B cell (primary cell): Measurements from ENCODE around the gene CTRL. TPM values are rescaled to one million over a fixed set of nuclear protein-coding genes. Genes with fewer than 3 reads are reported as not detected.

Source experiments
- ATAC-seq: fragments of 200-7000 bp; cut with Tn5 transposase; one replicate; pipeline ENCODE4 v1.10.0; 2021; ENCODE audit warnings: low read depth, mild to moderate bottlenecking, moderate number of reproducible peaks, moderate library complexity
- CTCF ChIA-PET: fragments of 350-600 bp; sonication (Branson Sonifier 250); formaldehyde crosslinking; loops from one replicate; lab custom pipeline; 2021; ENCODE audit warnings: antibody characterized with exemption, inconsistent platforms; lab: Charles Lee
- POLR2A ChIA-PET: fragments of 350-600 bp; sonication (Branson Sonifier 250); formaldehyde crosslinking; loops from one replicate; lab custom pipeline; 2021; ENCODE audit warnings: antibody characterized with exemption; lab: Charles Lee
- DNase-seq: peaks from one replicate; pipeline ENCODE4 v3.0.0; 2013
- H2AFZ ChIP-seq: 2 replicates; pipeline ENCODE4 v1.6.1; 2012; ENCODE audit warnings: mild to moderate bottlenecking, low read depth, low read length; ENCODE audit not compliant: insufficient read depth, poor library complexity, severe bottlenecking
- H3K27ac ChIP-seq, 2 donors: 1 replicate in 1 of 2; 2 replicates in 1 of 2; pipeline ENCODE4 v1.5.1; 2012 to 2013; ENCODE audit warnings: low read length in 2 of 2, mild to moderate bottlenecking in 2 of 2, moderate library complexity in 1 of 2
- H3K27me3 ChIP-seq, 4 experiments: fragments of 200-600 bp in 1 of 4; sonication (generic) in 1 of 4; replicated peaks in 1 of 4; 1 replicate in 2 of 4; 2 replicates in 2 of 4; pipeline versions ENCODE4 v1.6.1 to v1.7.0; 2013 to 2016; ENCODE audit warnings: low read length in 3 of 4, mild to moderate bottlenecking in 2 of 4, mixed read lengths in 1 of 4, moderate library complexity in 1 of 4; ENCODE audit not compliant: insufficient read depth in 4 of 4, control insufficient read depth in 3 of 4; ENCODE audit errors: control extremely low read depth in 1 of 4
- H3K36me3 ChIP-seq, 2 experiments: replicated peaks in 1 of 2; 1 replicate in 1 of 2; 2 replicates in 1 of 2; pipeline versions ENCODE4 v1.6.1 to v1.7.1; 2013; ENCODE audit warnings: low read length in 1 of 2; ENCODE audit not compliant: insufficient read depth in 2 of 2, control insufficient read depth in 1 of 2; ENCODE audit errors: control extremely low read depth in 1 of 2, extremely low read depth in 1 of 2
- H3K4me1 ChIP-seq, 2 donors: fragments of 200-600 bp in 1 of 2; sonication (generic) in 1 of 2; 1 replicate in 1 of 2; 2 replicates in 1 of 2; pipeline versions ENCODE4 v1.5.1 to v1.6.1; 2013 to 2017; ENCODE audit warnings: low read length in 2 of 2; ENCODE audit not compliant: control insufficient read depth in 2 of 2, insufficient read depth in 2 of 2
- H3K4me2 ChIP-seq: replicated peaks from 2 replicates; pipeline ENCODE3; 2012; ENCODE audit warnings: mild to moderate bottlenecking, low read depth, low read length; ENCODE audit not compliant: poor library complexity, severe bottlenecking
- H3K4me3 ChIP-seq, 5 experiments: fragments of 200-600 bp in 1 of 5; sonication (generic) in 1 of 5; 1 replicate in 3 of 5; 2 replicates in 2 of 5; pipeline versions ENCODE4 v1.5.1 to v1.7.0; 2011 to 2016; ENCODE audit warnings: low read length in 4 of 5, mild to moderate bottlenecking in 4 of 5, low read depth in 2 of 5, control low read depth in 1 of 5, moderate library complexity in 1 of 5; ENCODE audit not compliant: insufficient read depth in 1 of 5; ENCODE audit errors: control extremely low read depth in 1 of 5, extremely low read depth in 1 of 5
- H3K79me2 ChIP-seq: fragments of 200-600 bp; sonication (generic); one replicate; pipeline ENCODE4 v1.6.0; 2016; ENCODE audit warnings: low read length; ENCODE audit not compliant: control insufficient read depth, insufficient read depth
- H3K9ac ChIP-seq: fragments of 200-600 bp; sonication (generic); 2 replicates; pipeline ENCODE4 v1.6.1; 2017; ENCODE audit warnings: mild to moderate bottlenecking, low read length, moderate library complexity
- H3K9me3 ChIP-seq, 3 donors: one replicate each; pipeline versions ENCODE4 v1.6.1 to v1.7.1; 2013; ENCODE audit warnings: low read length in 2 of 3; ENCODE audit not compliant: control insufficient read depth in 2 of 3, insufficient read depth in 1 of 3; ENCODE audit errors: control extremely low read depth in 1 of 3
- H4K20me1 ChIP-seq: 2 replicates; pipeline ENCODE4 v1.6.0; 2012; ENCODE audit warnings: mild to moderate bottlenecking, low read length; ENCODE audit not compliant: insufficient read depth, control insufficient read depth, poor library complexity, severe bottlenecking
- H3K27ac Mint-ChIP-seq: one replicate; pipeline ENCODE4 v1.8.0; 2021; ENCODE audit warnings: mixed read lengths
- H3K27me3 Mint-ChIP-seq: one replicate; pipeline ENCODE4 v1.8.0; 2021; ENCODE audit warnings: mixed read lengths
- H3K4me1 Mint-ChIP-seq: one replicate; pipeline ENCODE4 v1.8.0; 2021; ENCODE audit warnings: mixed read lengths
- H3K4me3 Mint-ChIP-seq: one replicate; pipeline ENCODE4 v1.8.0; 2021; ENCODE audit warnings: mixed read lengths
- H3K9me3 Mint-ChIP-seq: one replicate; pipeline ENCODE4 v1.8.0; 2022; ENCODE audit warnings: mixed read lengths; ENCODE audit not compliant: insufficient read depth
- EZH2 ChIP-seq: IDR thresholded peaks from 2 replicates; pipeline ENCODE4 v1.6.1; 2012; ENCODE audit warnings: borderline replicate concordance, low read depth, mild to moderate bottlenecking, moderate library complexity, low read length; ENCODE audit not compliant: insufficient read depth, poor library complexity, severe bottlenecking
- WGBS: methylation state at CpG from one replicate; pipeline ENCODE4 v1.1.5; 2013; ENCODE audit warnings: missing lambda C conversion rate; ENCODE audit not compliant: insufficient coverage; 5-methylcytosine and 5-hydroxymethylcytosine counted together
- intact Hi-C: fragments of 100-400 bp; cut with micrococcal nuclease; formaldehyde crosslinking; loops from one replicate; pipeline ENCODE4 v1.10.0; 2022
- polyA plus RNA-seq: library from polyadenylated mRNA; depleted of rRNA; stranded (reverse); fragments of >200 nt; gene quantifications from 2 replicates; pipeline ENCODE4 v1.2.3, GENCODE V29; 2012
- total RNA-seq, 2 donors: library from RNA; stranded (reverse); fragments of 120-200 nt in 1 of 2; gene quantifications; 1 replicate in 1 of 2; 2 replicates in 1 of 2; pipeline versions ENCODE4 v1.2.3 to v1.2.4, GENCODE V29; 2013 to 2022
- TF ChIP-seq, protein P1 (sequence below): fragments of 200-600 bp; IDR thresholded peaks from one replicate; pipeline ENCODE4 v1.8.0; 2022; ENCODE audit warnings: antibody characterized with exemption, mild to moderate bottlenecking

The CTRL gene
- total and polyA plus RNA-seq, 2 donors (not counting 1 experiment from before 2014, with no cell fraction given) = 5.8 to 19.0 TPM

DNA sequence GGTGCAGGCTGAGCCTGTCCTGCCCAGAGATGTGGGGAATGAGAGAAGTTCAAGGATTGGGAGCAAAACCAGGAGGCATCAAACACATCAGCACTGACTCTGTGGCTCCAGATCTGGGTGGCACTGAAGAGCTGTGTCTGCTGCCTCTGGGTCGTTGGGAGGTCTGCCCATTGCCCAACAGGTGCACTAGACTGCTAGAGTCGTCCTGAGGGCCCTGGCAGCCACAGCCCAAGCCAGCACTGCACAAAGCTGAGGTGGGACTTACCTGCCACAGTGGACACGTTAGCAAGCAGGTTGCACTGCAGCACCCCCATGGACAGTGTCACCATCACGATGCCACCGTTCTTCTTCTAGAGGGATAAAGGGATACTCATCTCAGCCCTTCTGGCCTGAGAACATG is 45.3 kb upstream of the CTRL start:
- intact Hi-C loops = no loop called here
- Histone ChIP-seq H3K27ac (no peak overlapping the region), H3K27me3 (peaks cover 0 to 3% (median 0%) of the 10 kb centered on the region in 4 experiments), H3K9ac (no peak overlapping the region), H4K20me1 (no peaks in the 10 kb centered on the region), H3K4me1 (peaks cover 0 to 6% of the 10 kb centered on the region in 2 donors), H3K36me3 (no peaks in the 10 kb centered on the region), H3K9me3 (no peaks in the 10 kb centered on the region), H3K4me3 (no peak overlapping the region), H3K79me2 (no peaks in the 10 kb centered on the region), H3K4me2 (no peak overlapping the region), H2AFZ (no peak overlapping the region)
- TF ChIP-seq EZH2 = no peak
- TF ChIP-seq, protein P1, sequence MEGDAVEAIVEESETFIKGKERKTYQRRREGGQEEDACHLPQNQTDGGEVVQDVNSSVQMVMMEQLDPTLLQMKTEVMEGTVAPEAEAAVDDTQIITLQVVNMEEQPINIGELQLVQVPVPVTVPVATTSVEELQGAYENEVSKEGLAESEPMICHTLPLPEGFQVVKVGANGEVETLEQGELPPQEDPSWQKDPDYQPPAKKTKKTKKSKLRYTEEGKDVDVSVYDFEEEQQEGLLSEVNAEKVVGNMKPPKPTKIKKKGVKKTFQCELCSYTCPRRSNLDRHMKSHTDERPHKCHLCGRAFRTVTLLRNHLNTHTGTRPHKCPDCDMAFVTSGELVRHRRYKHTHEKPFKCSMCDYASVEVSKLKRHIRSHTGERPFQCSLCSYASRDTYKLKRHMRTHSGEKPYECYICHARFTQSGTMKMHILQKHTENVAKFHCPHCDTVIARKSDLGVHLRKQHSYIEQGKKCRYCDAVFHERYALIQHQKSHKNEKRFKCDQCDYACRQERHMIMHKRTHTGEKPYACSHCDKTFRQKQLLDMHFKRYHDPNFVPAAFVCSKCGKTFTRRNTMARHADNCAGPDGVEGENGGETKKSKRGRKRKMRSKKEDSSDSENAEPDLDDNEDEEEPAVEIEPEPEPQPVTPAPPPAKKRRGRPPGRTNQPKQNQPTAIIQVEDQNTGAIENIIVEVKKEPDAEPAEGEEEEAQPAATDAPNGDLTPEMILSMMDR = no peak
- Mint-ChIP-seq H3K27me3 (no peaks in the 10 kb centered on the region), H3K4me1 (peaks cover 3% of the 10 kb centered on the region), H3K9me3 (no peaks in the 10 kb centered on the region), H3K4me3 (no peak overlapping the region), H3K27ac (no peak overlapping the region)
- DNase-seq (no peak), ATAC-seq (no peak)
- ChIA-PET POLR2A (interaction anchor here (0.6 kb wide), 1 partner anchor 22 kb away, joined by 3 read pairs; no protein-coding TSS in a partner anchor), CTCF (interaction anchor here (1.6 kb wide), 1 partner anchor 10 kb away, joined by 4 read pairs; no protein-coding TSS in a partner anchor)
- WGBS = 82% methylated on average over 5 of the region's 5 CpGs

DNA sequence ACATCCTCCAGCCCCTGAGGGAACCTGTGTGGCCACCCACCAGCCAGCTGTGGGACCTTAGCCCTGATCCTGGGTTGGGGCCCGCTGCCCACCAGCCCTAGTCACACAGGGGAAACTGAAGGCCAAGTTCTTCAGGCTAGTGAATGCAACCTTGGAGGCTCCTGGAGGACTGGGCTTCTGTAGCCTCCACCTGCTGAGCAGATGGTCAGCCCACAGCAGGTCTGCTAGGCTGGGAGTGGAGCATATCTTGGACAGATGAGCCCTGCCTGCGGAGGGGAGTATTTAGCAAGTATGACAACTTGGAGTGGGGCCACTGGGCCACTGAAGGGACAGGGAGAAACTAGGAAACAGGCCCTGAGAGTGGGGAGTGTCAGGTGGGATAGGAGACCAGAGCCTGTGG is 44.5 kb upstream of the CTRL start:
- Histone ChIP-seq H3K36me3 (no peaks in the 10 kb centered on the region), H3K4me1 (peaks cover 0 to 6% of the 10 kb centered on the region in 2 donors), H4K20me1 (no peaks in the 10 kb centered on the region), H3K79me2 (no peaks in the 10 kb centered on the region), H2AFZ (no peak overlapping the region), H3K27ac (no peak overlapping the region), H3K4me3 (no peak overlapping the region), H3K9me3 (no peaks in the 10 kb centered on the region), H3K9ac (no peak overlapping the region), H3K4me2 (no peak overlapping the region), H3K27me3 (peaks cover 0 to 3% (median 0%) of the 10 kb centered on the region in 4 experiments)
- no peak for DNase-seq
- no peak for ATAC-seq
- TF ChIP-seq, protein P1 = no peak
- no peak for TF ChIP-seq EZH2
- H3K4me1 Mint-ChIP-seq = peaks cover 3% of the 10 kb centered on the region
- POLR2A ChIA-PET = no interaction called here
- CTCF ChIA-PET = no interaction called here
- 83% methylated on average over 2 of the region's 2 CpGs for WGBS
- no peaks in the 10 kb centered on the region for H3K9me3 Mint-ChIP-seq
- no peak overlapping the region for H3K4me3 Mint-ChIP-seq
- intact Hi-C loops = no loop called here
- no peak overlapping the region for H3K27ac Mint-ChIP-seq
- no peaks in the 10 kb centered on the region for H3K27me3 Mint-ChIP-seq
